Rectal smooth muscle tissue (tissue), 1 donor: ENCODE data around the gene ECEL1.
"Not testable (repeated sequence)": the region's sequence is repeated elsewhere in the genome, so short reads cannot be mapped to it uniquely, and the experiment has no call there.

ENCODE experiments used
- H3K27ac ChIP-seq: one replicate; pipeline ENCODE4 v1.7.0; 2013; ENCODE audit warnings: low read depth, low read length, inconsistent platforms
- H3K27me3 ChIP-seq: one replicate; pipeline ENCODE4 v1.7.0; 2013; ENCODE audit warnings: low read length; ENCODE audit not compliant: control insufficient read depth, insufficient read depth
- H3K36me3 ChIP-seq: one replicate; pipeline ENCODE4 v1.7.0; 2013; ENCODE audit warnings: low read length; ENCODE audit not compliant: control insufficient read depth, insufficient read depth
- H3K4me1 ChIP-seq: one replicate; pipeline ENCODE4 v1.7.0; 2013; ENCODE audit warnings: low read length; ENCODE audit not compliant: control insufficient read depth, insufficient read depth
- H3K4me3 ChIP-seq: one replicate; pipeline ENCODE4 v1.7.0; 2013; ENCODE audit warnings: low read length
- H3K9ac ChIP-seq: one replicate; pipeline ENCODE4 v1.7.0; 2013; ENCODE audit warnings: low read length

ECEL1 gene

DNA sequence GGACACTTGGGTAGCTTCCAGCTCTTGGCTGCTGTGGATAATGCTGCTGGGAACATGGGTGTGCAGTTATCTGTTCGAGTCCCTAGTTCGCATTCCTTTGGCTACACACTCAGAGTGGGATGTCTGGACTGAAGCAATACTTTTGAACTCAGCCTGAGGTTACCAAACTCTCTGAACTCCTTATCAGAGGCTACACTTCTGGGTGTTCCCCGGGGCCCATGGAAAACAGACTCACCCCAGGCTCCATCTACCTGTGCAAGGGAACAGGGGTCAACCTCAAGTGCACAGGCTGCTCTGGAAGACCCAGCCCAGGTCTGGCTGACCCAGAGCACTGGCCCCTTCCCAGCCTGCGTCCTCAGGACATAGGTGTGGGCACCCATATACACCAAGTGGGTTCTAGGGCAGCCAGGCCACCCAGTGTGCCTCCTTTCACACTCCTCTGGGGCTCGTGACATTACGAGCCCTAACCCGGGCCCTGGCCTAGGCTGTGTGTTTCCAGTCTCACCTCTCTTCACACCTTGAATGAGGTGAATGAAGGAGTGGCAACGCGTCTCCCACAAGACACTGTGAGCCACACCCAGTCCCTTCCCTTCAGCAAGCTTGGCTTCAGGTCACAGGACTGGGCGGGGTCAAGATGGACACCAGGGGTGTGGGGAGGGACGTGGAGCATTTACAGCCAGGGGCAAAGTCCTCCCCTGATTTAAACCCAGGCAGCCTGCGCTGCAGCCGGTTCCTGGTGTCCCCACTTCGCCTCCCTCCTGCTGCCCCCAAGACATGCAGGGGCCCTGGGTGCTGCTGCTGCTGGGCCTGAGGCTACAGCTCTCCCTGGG is 32.0 kb downstream of the ECEL1 start, which contains the start of gene ALPI:
Gene ALPI, plus strand, starts transcription at position 728 of the 830 bp plus-strand sequence. Its CDS starts 47 bp downstream, at position 775.
- H3K4me1 ChIP-seq, result no peaks in the 10 kb centered on the region
- no peaks in the 10 kb centered on the region for H3K27me3 ChIP-seq
- H3K36me3 ChIP-seq, result no peaks in the 10 kb centered on the region
- H3K4me3 ChIP-seq, result no peak within 1 kb of the TSS
- H3K27ac ChIP-seq, result no peak within 1 kb of the TSS
- H3K9ac ChIP-seq, result no peak within 1 kb of the TSS

DNA sequence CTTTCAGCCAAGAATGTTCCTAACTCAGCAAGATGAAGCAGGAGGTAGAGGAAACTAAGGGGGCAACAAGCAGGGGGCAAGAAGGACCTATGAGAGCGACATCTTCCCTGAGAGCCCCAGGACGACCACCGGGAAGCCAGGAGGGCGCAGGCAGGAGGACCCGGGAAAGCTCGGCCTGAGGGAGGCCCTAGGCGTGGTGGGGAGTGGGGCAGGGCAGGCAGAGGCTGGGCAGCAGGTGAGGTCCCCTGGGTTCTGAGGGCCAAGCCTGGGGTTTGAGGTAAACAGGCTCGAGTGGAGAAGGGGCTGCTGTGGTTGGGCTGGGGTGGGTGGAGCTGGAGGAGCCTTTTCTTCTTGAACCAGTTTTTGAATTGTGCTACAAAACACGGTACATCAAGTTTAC is 33.0 kb downstream of the ECEL1 start:
- Histone ChIP-seq H3K36me3 (no peaks in the 10 kb centered on the region), H3K9ac (no peak overlapping the region), H3K27me3 (no peaks in the 10 kb centered on the region), H3K27ac (no peak overlapping the region), H3K4me1 (no peaks in the 10 kb centered on the region), H3K4me3 (no peak overlapping the region)

DNA sequence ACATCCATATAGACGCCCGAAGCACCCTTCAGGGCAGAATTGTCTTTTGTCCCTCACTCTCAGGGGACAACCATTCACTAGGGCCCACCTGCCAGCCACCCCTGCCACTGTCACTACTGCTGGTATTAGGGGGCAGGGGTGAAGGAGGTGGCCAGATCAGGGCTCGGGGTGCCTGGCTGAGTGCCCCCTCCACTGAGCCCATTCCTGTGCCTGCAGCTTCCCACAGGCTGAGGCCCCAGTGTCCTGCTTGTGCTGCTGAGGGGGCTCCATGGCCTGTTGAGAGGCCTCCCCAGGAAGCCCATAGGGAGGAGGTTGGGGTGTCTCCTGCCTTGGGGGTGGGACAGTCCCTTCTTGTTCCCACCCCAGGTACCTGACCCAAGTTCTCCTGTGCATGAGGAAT is 36.0 kb downstream of the ECEL1 start:
- not testable (repeated sequence) for H3K4me1 ChIP-seq, H3K27me3 ChIP-seq, H3K27ac ChIP-seq, H3K36me3 ChIP-seq, H3K4me3 ChIP-seq, H3K9ac ChIP-seq

DNA sequence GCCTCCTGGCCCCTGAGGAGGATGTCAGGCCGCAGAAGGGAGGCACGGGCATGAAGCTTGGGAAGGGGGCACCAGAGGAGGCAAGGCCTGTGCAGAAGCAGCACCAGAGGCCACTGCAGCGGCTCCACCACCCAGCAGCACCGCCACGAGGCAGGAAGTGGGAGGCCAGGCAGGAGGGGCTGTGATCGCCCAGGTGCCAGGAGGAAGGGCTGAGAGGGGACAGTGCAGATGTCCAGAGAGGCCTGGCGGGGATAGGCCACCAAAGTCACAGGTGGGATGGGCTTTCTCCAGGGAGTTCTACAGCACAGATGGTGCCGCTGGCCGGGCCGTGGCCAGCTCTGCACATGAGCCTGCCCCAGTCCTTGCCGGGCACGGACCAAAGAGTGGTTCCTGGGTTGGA is 37.7 kb downstream of the ECEL1 start:
- no peak overlapping the region for H3K4me3 ChIP-seq
- H3K27me3 ChIP-seq, result no peaks in the 10 kb centered on the region
- H3K4me1 ChIP-seq, result no peaks in the 10 kb centered on the region
- no peak overlapping the region for H3K9ac ChIP-seq
- no peak overlapping the region for H3K27ac ChIP-seq
- H3K36me3 ChIP-seq, result no peaks in the 10 kb centered on the region

DNA sequence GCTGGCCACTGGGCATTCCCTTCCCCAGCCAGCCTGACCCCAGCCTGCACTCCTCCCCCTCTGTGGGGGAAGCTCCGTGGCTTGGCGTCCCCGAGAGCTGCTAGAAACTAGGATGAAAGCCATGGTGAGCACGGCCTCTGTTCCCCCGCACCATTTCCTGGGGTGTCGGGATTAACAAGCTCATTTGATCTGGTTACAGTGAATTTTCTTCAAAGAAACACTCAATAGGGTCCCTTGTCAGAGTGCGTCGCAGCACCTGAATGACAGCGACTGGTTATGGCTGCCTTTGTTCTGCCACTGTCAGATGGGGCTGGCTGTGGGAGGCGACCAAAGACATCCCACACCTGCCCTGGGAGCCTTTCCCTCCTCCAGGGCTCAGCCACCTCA is 39.3 kb downstream of the ECEL1 start:
- no peaks in the 10 kb centered on the region for H3K4me1 ChIP-seq
- H3K4me3 ChIP-seq, result no peak overlapping the region
- H3K27ac ChIP-seq, result no peak overlapping the region
- no peak overlapping the region for H3K9ac ChIP-seq
- no peaks in the 10 kb centered on the region for H3K36me3 ChIP-seq
- no peaks in the 10 kb centered on the region for H3K27me3 ChIP-seq

DNA sequence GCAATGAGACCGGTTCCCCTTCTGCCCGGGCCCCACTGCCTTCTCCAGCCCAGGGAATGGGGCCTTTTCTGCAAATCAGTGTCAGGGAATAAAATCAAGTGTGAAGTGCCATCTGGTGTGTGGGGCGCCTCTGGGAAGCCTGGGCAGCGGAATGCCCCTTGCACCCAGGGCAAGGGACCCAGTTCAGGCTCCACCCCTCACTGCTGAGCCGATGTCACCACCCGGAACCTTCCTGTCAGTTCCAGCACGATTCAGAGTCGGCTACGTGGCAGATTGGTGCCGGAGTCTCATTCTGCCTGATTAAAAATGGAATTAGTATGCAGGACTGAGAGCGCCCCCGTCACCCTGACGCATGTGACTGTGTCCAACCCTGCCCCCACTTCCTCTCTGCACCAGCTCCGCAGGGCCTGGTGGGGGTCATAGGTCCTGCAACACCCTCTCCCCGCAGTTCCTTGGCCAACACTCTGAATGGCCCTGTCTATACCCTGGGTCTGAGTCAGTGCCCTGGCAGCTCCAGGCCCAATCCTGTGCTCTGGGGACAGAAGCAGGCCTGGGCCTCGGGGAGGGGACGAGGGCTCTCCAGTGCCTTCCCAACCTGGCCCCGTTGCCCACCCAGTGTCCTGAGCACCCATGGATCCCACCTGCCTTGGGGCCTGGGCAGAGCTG is 39.9 kb downstream of the ECEL1 start:
- no peak overlapping the region for H3K27ac ChIP-seq
- H3K9ac ChIP-seq, result no peak overlapping the region
- no peaks in the 10 kb centered on the region for H3K36me3 ChIP-seq
- no peaks in the 10 kb centered on the region for H3K27me3 ChIP-seq
- H3K4me1 ChIP-seq, result no peaks in the 10 kb centered on the region
- H3K4me3 ChIP-seq, result no peak overlapping the region

DNA sequence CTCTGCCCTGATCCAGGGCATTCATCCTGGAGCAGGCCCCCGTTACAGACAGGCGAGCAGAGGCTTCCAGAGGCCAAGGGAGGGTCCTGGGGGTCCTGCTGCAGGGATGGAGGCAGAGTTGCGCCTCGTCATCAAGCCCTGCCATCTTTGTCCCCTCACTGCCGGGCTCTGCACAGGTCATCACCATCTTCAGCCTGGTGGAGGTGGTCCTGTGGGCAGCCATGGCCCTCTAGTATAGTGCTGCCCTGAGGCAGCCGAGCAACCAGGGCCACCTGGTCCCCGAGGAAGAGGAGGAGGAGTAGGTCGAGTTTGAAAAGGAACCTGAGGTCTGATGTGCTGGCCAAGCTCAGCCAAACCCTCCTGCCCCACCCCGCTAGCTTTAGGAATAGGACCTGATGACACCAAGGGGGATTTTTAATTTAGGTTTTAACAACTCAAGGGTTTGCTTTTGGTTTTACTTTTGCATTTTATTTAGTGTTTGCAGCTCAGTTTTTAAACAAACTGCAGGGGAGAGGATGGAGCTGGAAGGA is 40.5 kb downstream of the ECEL1 start:
- H3K36me3 ChIP-seq, result no peaks in the 10 kb centered on the region
- H3K4me3 ChIP-seq, result no peak overlapping the region
- H3K9ac ChIP-seq, result no peak overlapping the region
- H3K27me3 ChIP-seq, result no peaks in the 10 kb centered on the region
- H3K4me1 ChIP-seq, result no peaks in the 10 kb centered on the region
- H3K27ac ChIP-seq, result no peak overlapping the region

DNA sequence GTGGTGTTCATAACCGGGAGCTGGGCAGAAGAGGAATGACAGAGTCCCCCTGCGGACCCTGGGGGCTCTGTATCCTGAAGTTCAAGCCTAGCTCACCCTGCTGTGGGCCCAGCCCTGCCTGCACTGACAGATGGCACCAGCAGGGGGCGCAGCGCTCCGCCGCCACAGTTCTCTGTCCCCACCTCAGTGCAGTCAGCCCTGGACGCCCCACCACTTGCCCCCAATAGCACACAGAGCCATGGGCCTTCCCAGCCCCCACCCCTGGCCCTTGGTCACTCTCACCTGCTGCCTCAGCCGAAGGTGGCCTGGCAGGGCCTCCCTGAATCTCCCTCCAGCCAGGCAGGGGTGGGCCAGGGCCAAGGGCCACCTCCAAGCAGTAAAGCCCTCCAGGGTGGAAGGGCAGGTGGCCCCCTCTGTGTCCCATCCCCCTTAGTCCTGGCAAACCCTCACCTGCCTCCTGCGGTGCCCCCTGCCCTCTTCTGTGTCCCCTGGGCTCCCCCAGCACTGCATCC is 41.3 kb downstream of the ECEL1 start:
- not testable (repeated sequence) for H3K4me3 ChIP-seq, H3K9ac ChIP-seq, H3K4me1 ChIP-seq, H3K27me3 ChIP-seq, H3K36me3 ChIP-seq, H3K27ac ChIP-seq

DNA sequence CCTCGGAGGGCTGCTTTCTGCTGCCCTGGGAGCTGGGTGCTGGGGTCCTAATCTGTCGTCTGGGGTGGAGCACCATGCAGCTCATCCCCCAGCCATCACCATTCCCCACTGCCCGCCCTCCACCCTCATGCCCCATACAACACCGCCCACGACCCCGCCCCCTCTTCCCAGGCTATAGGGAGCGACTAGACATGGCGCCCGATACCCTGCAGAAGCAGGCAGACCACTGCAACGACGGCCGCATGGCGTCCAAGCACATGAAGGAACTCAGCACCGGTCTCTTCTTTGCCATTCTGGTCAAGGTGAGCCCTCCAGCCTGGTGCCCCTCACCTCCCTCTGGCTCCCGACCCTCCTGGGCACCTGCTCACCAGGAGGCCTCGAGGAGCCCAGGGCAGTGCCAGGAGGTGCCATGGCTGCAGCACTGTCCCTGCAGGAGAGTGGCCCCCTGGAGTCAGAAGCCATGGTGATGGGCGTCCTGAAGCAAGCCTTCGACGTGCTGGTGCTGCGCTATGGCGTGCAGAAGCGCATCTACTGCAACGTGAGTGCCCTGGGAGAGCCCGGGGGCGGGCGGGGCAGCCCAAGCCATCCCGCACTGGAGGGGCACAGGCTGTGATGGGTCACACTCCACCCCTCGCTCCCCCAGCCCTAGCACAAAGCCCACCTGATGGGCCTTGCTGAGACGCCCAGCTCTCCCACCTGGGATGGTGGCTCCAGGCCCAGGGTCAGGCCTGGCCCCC is 42.3 kb downstream of the ECEL1 start:
- not testable (repeated sequence) for H3K9ac ChIP-seq, H3K27me3 ChIP-seq, H3K27ac ChIP-seq, H3K4me3 ChIP-seq, H3K4me1 ChIP-seq, H3K36me3 ChIP-seq

DNA sequence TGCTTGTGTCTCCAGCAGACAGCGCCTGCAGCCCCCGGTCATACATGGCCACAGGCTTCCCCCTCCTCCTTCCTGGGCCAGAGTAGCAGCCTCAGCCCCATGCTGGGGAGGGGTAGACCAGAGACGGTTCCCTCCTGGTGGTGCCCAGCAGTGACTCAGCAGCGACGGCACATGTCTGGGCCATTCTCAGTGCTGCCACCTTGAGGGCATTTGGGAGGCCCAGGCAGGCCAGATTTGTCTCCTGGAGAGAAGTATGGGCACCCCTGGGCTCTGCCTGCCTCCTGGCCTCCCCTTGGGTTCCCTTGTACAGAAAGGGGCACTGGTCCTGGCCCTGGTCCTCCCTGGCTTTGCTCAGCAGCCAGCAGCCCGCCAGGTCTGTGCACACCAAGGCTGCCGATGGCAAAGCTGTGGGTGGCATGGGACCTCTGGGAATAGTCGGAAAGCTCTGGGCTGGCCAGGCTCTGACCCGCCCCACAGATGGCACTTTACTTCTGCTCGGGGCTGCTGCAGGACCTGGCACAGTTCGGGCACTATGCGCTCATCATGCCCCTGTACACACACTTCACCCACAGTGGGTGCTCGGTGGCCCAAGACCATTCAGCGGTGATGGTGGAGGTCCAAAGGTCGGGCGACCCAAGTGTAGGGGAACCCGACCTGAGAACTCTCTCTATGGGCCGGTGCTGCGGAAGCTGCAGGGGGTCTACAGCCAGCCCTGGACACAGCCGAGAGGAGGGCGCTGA is 43.1 kb downstream of the ECEL1 start:
- no peak overlapping the region for H3K4me3 ChIP-seq
- no peaks in the 10 kb centered on the region for H3K36me3 ChIP-seq
- H3K4me1 ChIP-seq, result no peaks in the 10 kb centered on the region
- H3K27ac ChIP-seq, result no peak overlapping the region
- no peak overlapping the region for H3K9ac ChIP-seq
- H3K27me3 ChIP-seq, result peaks cover 3% of the 10 kb centered on the region

DNA sequence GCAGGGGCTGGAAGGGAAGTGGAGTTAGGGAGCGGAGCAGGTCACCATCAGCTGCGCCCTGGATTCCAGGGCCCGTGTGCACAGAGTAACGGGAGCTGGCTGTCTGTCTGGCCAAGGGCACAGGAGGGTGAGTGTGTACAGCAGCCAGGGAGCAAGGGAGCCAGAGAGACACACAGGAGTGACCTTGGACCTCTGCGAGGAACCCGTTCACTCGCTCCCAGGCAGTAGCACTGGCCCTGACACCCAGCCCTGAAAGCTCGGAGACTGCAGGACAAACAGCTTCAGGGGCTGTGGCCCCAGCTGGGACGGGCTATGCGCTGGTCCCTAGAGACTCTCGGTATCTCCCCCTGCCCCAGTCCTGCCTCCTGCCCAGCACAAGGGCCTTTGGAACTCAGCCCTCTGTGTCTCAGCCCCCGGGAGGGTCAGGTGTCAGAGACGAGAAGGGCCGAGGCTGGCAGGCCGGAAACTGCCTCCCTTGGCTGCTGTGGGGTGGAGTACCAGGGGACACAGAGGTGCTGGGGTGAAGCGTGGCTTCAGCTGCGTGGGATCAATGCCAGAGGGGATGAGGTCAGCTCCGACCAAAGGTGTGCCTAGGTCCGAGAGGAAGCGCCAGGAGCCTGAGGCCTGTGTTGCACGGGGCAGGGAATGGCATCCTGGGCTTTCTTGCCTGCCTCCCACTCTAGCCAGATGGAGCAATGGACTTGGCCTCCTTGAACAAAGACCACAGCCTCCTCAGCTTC is 43.8 kb downstream of the ECEL1 start:
- not testable (repeated sequence) for H3K4me1 ChIP-seq, H3K36me3 ChIP-seq, H3K27ac ChIP-seq, H3K4me3 ChIP-seq, H3K9ac ChIP-seq, H3K27me3 ChIP-seq
